ENCODE measurements around the gene TENM4.

GRCh38 chr11:78973876-78974275 lies 467.0 kb downstream of the TENM4 start:
- TF ChIP-seq CTCF (IDR thresholded peaks at IDR 0.05) (no peak), EP300 (IDR thresholded peaks at IDR 0.05; ENCODE audit: borderline replicate concordance in 1 of 2, low read depth in 1 of 2, low read length in 1 of 2) (no peak), GABPA (IDR thresholded peaks at IDR 0.05; ENCODE audit: low read depth) (no peak), SIN3A (IDR thresholded peaks at IDR 0.05; ENCODE audit: borderline replicate concordance, low read depth, low read length) (no peak), ELF1 (IDR thresholded peaks at IDR 0.05) (no peak), POLR2AphosphoS5 (IDR thresholded peaks at IDR 0.05; ENCODE audit: low read depth, low read length) (no peak), EZH2phosphoT487 (IDR thresholded peaks at IDR 0.05; ENCODE audit: borderline replicate concordance, low read depth) (no peak), RAD21 (IDR thresholded peaks at IDR 0.05; ENCODE audit: low read length) (no peak), TAF1 (IDR thresholded peaks at IDR 0.05; ENCODE audit: borderline replicate concordance, low read depth, low read length) (no peak), TCF12 (IDR thresholded peaks at IDR 0.05) (no peak), MAX (IDR thresholded peaks at IDR 0.05; ENCODE audit: low read depth) (no peak), CHD2 (IDR thresholded peaks at IDR 0.05; ENCODE audit: low read length, partially characterized antibody) (no peak), NFIC (IDR thresholded peaks at IDR 0.05; ENCODE audit: borderline replicate concordance) (no peak)

All from SK-N-SH (cell line).